Panc1 (cell line): Measurements from ENCODE around the gene MAP1B. TPM values are rescaled to one million over a fixed set of nuclear protein-coding genes. Genes with fewer than 3 reads are reported as not detected.

Experiments
- ATAC-seq: fragments of 200-7000 bp; cut with Tn5 transposase; 2 replicates; pipeline ENCODE4 v1.9.1; 2020; ENCODE audit warnings: mild to moderate bottlenecking, moderate library complexity
- BruUV-seq: library from RNA; stranded (reverse); fragments of 400-500 nt; replicated peaks from 2 replicates; lab custom pipeline; 2021; lab: Mats Ljungman, UMichigan
- CTCF ChIA-PET: fragments of 300-600 bp; sonication (Branson Sonifier 250); formaldehyde crosslinking; loops from one replicate; lab custom pipeline; 2022; ENCODE audit warnings: antibody characterized with exemption; lab: Charles Lee
- POLR2A ChIA-PET: fragments of 300-600 bp; sonication (Branson Sonifier 250); formaldehyde crosslinking; loops from one replicate; lab custom pipeline; 2022; ENCODE audit warnings: antibody characterized with exemption; lab: Charles Lee
- DNase-seq: peaks from one replicate; pipeline ENCODE4 v3.0.0-alpha.2; 2010; ENCODE audit warnings: low read depth, low spot score
- H3K27ac ChIP-seq: 2 replicates; pipeline ENCODE4 v1.5.1; 2011; ENCODE audit warnings: mild to moderate bottlenecking, low read length, inconsistent platforms
- H3K27me3 ChIP-seq: fragments of 200-500 bp; sonication (Bioruptor generic); 2 replicates; pipeline ENCODE4 v1.6.0; 2014; ENCODE audit warnings: low read length, inconsistent platforms; ENCODE audit not compliant: control insufficient read depth, insufficient read depth
- H3K36me3 ChIP-seq: fragments of 200-500 bp; sonication (Bioruptor generic); 2 replicates; pipeline ENCODE4 v1.5.1; 2014; ENCODE audit warnings: inconsistent platforms, mild to moderate bottlenecking, low read length, moderate library complexity; ENCODE audit not compliant: control insufficient read depth, insufficient read depth
- H3K4me1 ChIP-seq: 2 replicates; pipeline ENCODE4 v1.5.1; 2011; ENCODE audit warnings: inconsistent platforms, mild to moderate bottlenecking, low read length, moderate library complexity; ENCODE audit not compliant: control insufficient read depth, insufficient read depth
- H3K4me3 ChIP-seq, 2 experiments: 2 replicates each; pipeline ENCODE4 v1.5.1; 2011 to 2012; ENCODE audit warnings: low read depth in 2 of 2, low read length in 2 of 2, mild to moderate bottlenecking in 2 of 2, inconsistent platforms in 1 of 2, moderate library complexity in 1 of 2
- H3K9me3 ChIP-seq: fragments of 200-500 bp; sonication (Bioruptor generic); 2 replicates; pipeline ENCODE4 v1.5.1; 2014; ENCODE audit warnings: low read depth, mild to moderate bottlenecking, inconsistent platforms, low read length, moderate library complexity; ENCODE audit not compliant: control insufficient read depth, insufficient read depth
- POLR2AphosphoS5 ChIP-seq: IDR thresholded peaks from 2 replicates; pipeline ENCODE4 v1.6.1; 2012; ENCODE audit warnings: mild to moderate bottlenecking, low read depth, low read length, moderate library complexity
- SIN3A ChIP-seq: IDR thresholded peaks from 2 replicates; pipeline ENCODE4 v1.6.1; 2012; ENCODE audit warnings: low read depth, mild to moderate bottlenecking, low read length, moderate library complexity, borderline replicate concordance; ENCODE audit not compliant: insufficient read depth
- TCF7L2 ChIP-seq: IDR thresholded peaks from 2 replicates; pipeline ENCODE4 v1.6.1; 2011; ENCODE audit warnings: mild to moderate bottlenecking, low read depth, low read length, inconsistent platforms
- in situ Hi-C: cut with HindIII; loops from 2 replicates; pipeline ENCODE4 v1.10.0; 2016; ENCODE audit warnings: low sequenced_read_pairs, low pct_unique_long_range_greater_than_20kb
- intact Hi-C: fragments of 100-400 bp; cut with micrococcal nuclease; formaldehyde crosslinking; loops from one replicate; pipeline ENCODE4 v1.10.0; 2022; ENCODE audit not compliant: unreplicated experiment
- total RNA-seq: library from RNA; stranded (reverse); gene quantifications from one replicate; pipeline ENCODE4 v1.2.1, GENCODE V29; 2021; ENCODE audit not compliant: unreplicated experiment
- TF ChIP-seq, protein P1 (sequence below): fragments of 450-650 bp; IDR thresholded peaks from 2 replicates; pipeline ENCODE4 v1.5.1; 2017; ENCODE audit warnings: mild to moderate bottlenecking
- TF ChIP-seq, protein P2 (sequence below), 2 experiments: IDR thresholded peaks; 2 replicates each; pipeline ENCODE4 v1.6.1; 2011 to 2012; ENCODE audit warnings: low read depth in 2 of 2, control low read depth in 1 of 2, low read length in 1 of 2, mild to moderate bottlenecking in 1 of 2, moderate library complexity in 1 of 2; ENCODE audit not compliant: insufficient read depth in 1 of 2

Gene MAP1B
- total RNA-seq, 1 experiment from 2014 or later, result 82.3 TPM

DNA sequence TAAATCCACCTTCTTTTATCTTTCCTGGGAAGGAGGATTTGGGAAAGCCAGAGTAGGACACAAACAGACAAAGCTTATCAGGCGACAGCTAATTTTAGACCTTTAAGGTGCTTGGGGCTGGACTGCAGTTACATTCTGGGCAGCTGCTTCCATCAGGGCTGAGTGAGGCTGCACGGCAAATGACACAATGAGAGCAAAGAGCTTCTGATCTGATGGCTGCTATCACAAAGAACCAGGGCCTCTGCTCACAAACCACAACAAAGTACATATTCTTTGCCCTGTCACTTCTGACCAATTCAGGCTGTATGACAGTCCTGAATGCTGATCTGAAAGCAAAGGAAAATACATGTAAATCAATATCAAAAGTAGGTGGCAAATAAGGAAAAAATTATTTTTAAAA lies 119.7 kb downstream of the MAP1B start:
- Histone ChIP-seq H3K36me3 (peaks cover 24% of the 10 kb centered on the region; the same call in 1 of the 2 replicates), H3K4me1 (no peaks in the 10 kb centered on the region), H3K27ac (no peak overlapping the region), H3K9me3 (no peaks in the 10 kb centered on the region), H3K27me3 (no peaks in the 10 kb centered on the region), H3K4me3 (no peak overlapping the region)
- BruUV-seq, result no TSS peak
- ChIA-PET CTCF (no interaction called here), POLR2A (no interaction called here)
- TF ChIP-seq TCF7L2 (no peak), SIN3A (no peak), POLR2AphosphoS5 (no peak)
- TF ChIP-seq, protein P1, sequence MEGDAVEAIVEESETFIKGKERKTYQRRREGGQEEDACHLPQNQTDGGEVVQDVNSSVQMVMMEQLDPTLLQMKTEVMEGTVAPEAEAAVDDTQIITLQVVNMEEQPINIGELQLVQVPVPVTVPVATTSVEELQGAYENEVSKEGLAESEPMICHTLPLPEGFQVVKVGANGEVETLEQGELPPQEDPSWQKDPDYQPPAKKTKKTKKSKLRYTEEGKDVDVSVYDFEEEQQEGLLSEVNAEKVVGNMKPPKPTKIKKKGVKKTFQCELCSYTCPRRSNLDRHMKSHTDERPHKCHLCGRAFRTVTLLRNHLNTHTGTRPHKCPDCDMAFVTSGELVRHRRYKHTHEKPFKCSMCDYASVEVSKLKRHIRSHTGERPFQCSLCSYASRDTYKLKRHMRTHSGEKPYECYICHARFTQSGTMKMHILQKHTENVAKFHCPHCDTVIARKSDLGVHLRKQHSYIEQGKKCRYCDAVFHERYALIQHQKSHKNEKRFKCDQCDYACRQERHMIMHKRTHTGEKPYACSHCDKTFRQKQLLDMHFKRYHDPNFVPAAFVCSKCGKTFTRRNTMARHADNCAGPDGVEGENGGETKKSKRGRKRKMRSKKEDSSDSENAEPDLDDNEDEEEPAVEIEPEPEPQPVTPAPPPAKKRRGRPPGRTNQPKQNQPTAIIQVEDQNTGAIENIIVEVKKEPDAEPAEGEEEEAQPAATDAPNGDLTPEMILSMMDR, result no peak
- TF ChIP-seq, protein P2, sequence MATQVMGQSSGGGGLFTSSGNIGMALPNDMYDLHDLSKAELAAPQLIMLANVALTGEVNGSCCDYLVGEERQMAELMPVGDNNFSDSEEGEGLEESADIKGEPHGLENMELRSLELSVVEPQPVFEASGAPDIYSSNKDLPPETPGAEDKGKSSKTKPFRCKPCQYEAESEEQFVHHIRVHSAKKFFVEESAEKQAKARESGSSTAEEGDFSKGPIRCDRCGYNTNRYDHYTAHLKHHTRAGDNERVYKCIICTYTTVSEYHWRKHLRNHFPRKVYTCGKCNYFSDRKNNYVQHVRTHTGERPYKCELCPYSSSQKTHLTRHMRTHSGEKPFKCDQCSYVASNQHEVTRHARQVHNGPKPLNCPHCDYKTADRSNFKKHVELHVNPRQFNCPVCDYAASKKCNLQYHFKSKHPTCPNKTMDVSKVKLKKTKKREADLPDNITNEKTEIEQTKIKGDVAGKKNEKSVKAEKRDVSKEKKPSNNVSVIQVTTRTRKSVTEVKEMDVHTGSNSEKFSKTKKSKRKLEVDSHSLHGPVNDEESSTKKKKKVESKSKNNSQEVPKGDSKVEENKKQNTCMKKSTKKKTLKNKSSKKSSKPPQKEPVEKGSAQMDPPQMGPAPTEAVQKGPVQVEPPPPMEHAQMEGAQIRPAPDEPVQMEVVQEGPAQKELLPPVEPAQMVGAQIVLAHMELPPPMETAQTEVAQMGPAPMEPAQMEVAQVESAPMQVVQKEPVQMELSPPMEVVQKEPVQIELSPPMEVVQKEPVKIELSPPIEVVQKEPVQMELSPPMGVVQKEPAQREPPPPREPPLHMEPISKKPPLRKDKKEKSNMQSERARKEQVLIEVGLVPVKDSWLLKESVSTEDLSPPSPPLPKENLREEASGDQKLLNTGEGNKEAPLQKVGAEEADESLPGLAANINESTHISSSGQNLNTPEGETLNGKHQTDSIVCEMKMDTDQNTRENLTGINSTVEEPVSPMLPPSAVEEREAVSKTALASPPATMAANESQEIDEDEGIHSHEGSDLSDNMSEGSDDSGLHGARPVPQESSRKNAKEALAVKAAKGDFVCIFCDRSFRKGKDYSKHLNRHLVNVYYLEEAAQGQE (IDR thresholded peaks at IDR 0.05; ENCODE audit: insufficient read depth in 1 of 2, low read depth in 2 of 2, low read length in 1 of 2), result no peak
- in situ Hi-C loops (no loop called here), intact Hi-C loops (no loop called here)
- DNase-seq (no peak), ATAC-seq (no peak)

DNA sequence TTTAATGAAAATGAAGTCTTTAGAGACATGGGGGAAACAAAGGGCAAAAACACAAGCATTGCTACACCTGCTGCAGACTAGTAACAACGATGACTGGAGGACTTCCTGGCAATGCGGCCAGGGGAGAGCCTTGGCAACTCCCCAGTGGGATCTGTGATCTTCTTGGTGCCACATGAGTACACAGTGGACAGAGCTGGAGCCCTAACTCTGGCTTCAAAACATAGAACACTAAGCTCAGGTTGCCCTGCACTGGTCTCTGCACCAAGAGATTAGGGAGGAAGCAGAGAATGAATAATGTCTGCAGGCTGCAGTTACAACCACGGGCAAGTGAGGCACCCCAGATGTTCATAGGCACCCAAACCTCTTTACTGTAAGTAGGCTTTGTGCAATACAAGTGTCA lies 121.7 kb downstream of the MAP1B start:
- Histone ChIP-seq H3K4me1 (no peaks in the 10 kb centered on the region), H3K9me3 (no peaks in the 10 kb centered on the region), H3K27ac (no peak overlapping the region), H3K27me3 (no peaks in the 10 kb centered on the region), H3K4me3 (no peak overlapping the region), H3K36me3 (peaks cover 17% of the 10 kb centered on the region; the same call in 1 of the 2 replicates)
- intact Hi-C loops, result no loop called here
- TF ChIP-seq, protein P2 (IDR thresholded peaks at IDR 0.05; ENCODE audit: insufficient read depth in 1 of 2, low read depth in 2 of 2, low read length in 1 of 2), result no peak
- TF ChIP-seq POLR2AphosphoS5 (no peak), TCF7L2 (no peak), SIN3A (no peak)
- TF ChIP-seq, protein P1, result no peak
- in situ Hi-C loops, result no loop called here
- ATAC-seq (no peak), DNase-seq (no peak)
- POLR2A ChIA-PET, result interaction anchor here (0.7 kb wide), 1 partner anchor 51 kb away, joined by 3 read pairs; no protein-coding TSS in a partner anchor
- no TSS peak for BruUV-seq
- CTCF ChIA-PET, result interaction anchor here (0.6 kb wide), 1 partner anchor 339 kb away, joined by 4 read pairs; no protein-coding TSS in a partner anchor
